NCI-H2171 treated with DMSO at 0.1 percent for 48 hours (cell line): ENCODE results near the gene WIPF3.
A peak's percentile ranks its signal among the peaks of the same experiment; 100 is the strongest.

Experiments
- DNase-seq: peaks from one replicate; lab custom pipeline; 2025; lab: John Stamatoyannopoulos, UW

The WIPF3 gene

GRCh38 chr7:29915481-29916215, 109.3 kb downstream of the WIPF3 start:
- DNase-seq = peak; percentile 67

GRCh38 chr7:29917641-29918040, 111.3 kb downstream of the WIPF3 start:
- DNase-seq = no peak

- no peak for DNase-seq
Measured at GRCh38 chr7:29918850-29919249, 112.5 kb downstream of the WIPF3 start.

- no peak for DNase-seq
Measured at GRCh38 chr7:29919790-29920189, 113.5 kb downstream of the WIPF3 start.

GRCh38 chr7:29920491-29920890, 114.2 kb downstream of the WIPF3 start:
- DNase-seq = peak; percentile 90

- DNase-seq = peak; percentile 71
Measured at GRCh38 chr7:29921404-29922010, 115.2 kb downstream of the WIPF3 start.

GRCh38 chr7:29922921-29923700, 116.8 kb downstream of the WIPF3 start:
- DNase-seq = no peak

GRCh38 chr7:29924006-29924405, 117.7 kb downstream of the WIPF3 start:
- no peak for DNase-seq

GRCh38 chr7:29924684-29925083, 118.4 kb downstream of the WIPF3 start:
- DNase-seq = no peak

- no peak for DNase-seq
Measured at GRCh38 chr7:29926216-29926615, 119.9 kb downstream of the WIPF3 start.

GRCh38 chr7:29926741-29927140, 120.4 kb downstream of the WIPF3 start:
- DNase-seq = no peak

GRCh38 chr7:29929018-29929807, 122.9 kb downstream of the WIPF3 start:
- DNase-seq = no peak

- DNase-seq = no peak
Measured at GRCh38 chr7:29935111-29935510, 128.8 kb downstream of the WIPF3 start.

- DNase-seq = no peak
Measured at GRCh38 chr7:29937132-29937531, 130.8 kb downstream of the WIPF3 start.

GRCh38 chr7:29940199-29940598, 133.9 kb downstream of the WIPF3 start:
- no peak for DNase-seq

- DNase-seq = no peak
Measured at GRCh38 chr7:29945259-29945809, 139.0 kb downstream of the WIPF3 start.

- no peak for DNase-seq
Measured at GRCh38 chr7:29946428-29947186, 140.3 kb downstream of the WIPF3 start.

GRCh38 chr7:29948587-29948986, 142.3 kb downstream of the WIPF3 start:
- peak; percentile 12 for DNase-seq

- DNase-seq = no peak
Measured at GRCh38 chr7:29950480-29950879, 144.2 kb downstream of the WIPF3 start.

GRCh38 chr7:29951206-29951605, 144.9 kb downstream of the WIPF3 start:
- DNase-seq = no peak

- DNase-seq = no peak
Measured at GRCh38 chr7:29953726-29954347, 147.5 kb downstream of the WIPF3 start.
